ENCODE measurements around the gene TPM1.

- no peak for TF ChIP-seq CTCF (IDR thresholded peaks at IDR 0.05)
- no peak for TF ChIP-seq POLR2AphosphoS5 (IDR thresholded peaks at IDR 0.05)
These were observed 47.4 kb upstream of the TPM1 start for GRCh38 chr15:62994975-62995681.

All from breast epithelium (tissue), 3 donors.